GM18505 (cell line): Measurements from ENCODE around the gene ARHGEF12.

ENCODE experiments used
- ATAC-seq: cut with Tn5 transposase; IDR thresholded peaks from one replicate; pipeline ENCODE4 v1.9.1; 2021; ENCODE audit not compliant: unreplicated experiment
- POLR2A ChIP-seq: IDR thresholded peaks from 4 replicates; pipeline ENCODE4 v1.6.1; 2011; ENCODE audit warnings: borderline replicate concordance; ENCODE audit not compliant: insufficient read depth, insufficient read length; ENCODE audit errors: extremely low read depth

Gene ARHGEF12

DNA sequence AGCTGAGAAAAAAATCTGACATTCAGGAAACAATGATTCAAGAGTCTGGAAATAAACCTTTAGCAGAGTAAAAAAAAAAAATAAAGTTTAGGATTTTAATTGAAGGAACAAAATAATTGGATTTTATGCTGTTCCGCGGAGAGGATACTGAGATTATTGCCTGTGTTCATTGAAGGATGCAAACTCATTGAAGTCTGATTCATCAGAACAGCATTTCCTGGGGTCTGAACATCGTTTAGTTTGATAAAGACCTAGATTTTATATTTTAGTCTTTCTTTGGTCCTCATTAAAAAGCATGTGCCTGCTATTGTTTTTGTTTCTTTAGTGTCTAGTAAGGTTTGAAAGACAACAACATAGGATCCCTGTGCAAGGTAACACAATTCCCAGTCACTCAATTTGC lies 6.7 kb upstream of the ARHGEF12 start:
- TF ChIP-seq POLR2A, result no peak
- ATAC-seq, result no peak

DNA sequence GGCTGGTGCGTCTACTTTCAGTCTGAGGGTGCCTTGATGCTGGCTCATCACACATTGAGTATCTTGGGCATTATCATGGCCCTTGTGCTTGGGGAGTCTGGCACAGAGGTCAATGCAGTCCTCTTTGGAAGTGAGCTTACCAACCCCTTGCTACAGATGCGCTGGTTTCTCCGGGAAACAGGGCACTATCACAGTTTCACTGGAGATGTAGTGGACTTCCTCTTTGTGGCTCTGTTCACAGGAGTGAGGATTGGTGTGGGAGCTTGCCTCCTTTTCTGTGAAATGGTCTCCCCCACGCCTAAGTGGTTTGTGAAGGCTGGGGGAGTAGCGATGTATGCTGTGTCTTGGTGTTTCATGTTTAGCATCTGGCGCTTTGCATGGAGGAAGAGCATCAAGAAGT lies 6.2 kb upstream of the ARHGEF12 start:
- no peak for ATAC-seq
- no peak for TF ChIP-seq POLR2A

DNA sequence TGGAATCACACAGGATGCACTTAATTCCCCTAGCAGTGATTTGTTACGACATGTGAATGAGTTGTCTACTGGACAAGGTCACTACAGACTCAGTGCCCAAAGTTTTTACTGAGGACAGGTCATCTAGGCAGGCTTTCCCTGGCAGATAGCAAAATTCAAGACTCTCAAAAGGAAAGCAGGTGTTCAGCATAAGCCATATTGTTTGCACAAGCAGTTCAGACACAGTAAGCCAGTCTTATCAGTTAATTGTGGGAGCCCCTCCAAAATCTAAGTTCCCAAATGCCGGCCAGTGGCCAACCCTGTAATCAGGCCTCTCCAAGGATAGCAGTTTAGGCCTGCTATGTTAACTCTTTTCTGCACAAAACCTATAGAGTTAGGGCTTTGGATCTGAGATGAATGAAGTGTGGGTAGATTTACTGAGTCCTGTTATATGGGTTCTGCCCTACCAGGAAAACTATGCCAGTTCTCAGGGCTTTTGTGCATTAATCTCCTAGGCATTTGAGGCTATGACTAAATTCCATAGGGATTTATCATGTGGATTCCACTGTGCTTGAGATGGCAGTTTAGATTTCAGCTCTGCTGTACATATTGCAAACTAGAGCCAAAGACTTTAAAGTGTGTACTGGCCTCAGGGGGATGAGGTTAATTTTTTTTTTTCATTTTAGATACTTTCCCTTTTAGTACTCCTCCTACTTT lies 4.8 kb upstream of the ARHGEF12 start:
- TF ChIP-seq POLR2A, result no peak
- no peak for ATAC-seq

DNA sequence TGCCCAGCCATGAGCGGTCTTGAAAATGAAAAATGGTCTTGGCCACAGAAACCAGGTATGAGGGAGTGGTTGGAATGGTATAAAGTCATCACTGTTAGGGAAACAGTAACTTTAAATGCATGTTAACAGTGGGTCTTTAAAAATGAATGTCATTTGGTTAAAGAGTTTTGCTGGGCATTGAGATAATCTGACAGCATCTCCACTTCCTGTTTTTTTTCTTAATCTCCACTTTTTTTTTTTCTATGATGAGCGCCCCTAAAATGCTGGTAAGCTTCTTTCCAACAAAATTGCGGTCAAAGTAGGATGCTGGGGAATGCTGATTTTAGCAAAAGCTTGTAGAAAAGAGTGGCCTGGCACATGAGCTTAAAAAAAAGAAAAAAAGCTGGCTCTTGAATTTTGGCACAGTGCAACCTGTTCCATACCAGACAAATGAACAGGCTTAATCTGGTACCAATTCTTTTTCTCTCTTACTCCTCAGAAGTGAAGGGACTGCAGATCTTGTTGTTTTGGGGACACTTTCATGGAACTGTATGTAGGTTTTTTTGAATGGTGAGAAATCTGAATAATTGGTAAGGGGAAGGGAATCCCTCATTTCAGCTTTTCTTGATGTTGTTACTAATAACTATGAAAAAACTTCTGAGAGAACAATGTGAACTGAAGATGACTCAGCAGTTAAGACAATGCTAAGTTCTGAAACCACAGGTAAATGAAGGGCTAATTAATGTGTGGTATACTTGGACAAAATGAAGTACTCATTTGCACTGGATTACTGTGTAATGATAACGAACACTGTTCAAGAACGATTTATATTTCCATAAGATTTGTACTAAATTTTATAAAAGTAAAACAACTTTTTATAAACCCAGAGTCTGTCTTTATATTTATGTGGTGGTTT lies 3.1 kb upstream of the ARHGEF12 start:
- no peak for TF ChIP-seq POLR2A
- no peak for ATAC-seq

DNA sequence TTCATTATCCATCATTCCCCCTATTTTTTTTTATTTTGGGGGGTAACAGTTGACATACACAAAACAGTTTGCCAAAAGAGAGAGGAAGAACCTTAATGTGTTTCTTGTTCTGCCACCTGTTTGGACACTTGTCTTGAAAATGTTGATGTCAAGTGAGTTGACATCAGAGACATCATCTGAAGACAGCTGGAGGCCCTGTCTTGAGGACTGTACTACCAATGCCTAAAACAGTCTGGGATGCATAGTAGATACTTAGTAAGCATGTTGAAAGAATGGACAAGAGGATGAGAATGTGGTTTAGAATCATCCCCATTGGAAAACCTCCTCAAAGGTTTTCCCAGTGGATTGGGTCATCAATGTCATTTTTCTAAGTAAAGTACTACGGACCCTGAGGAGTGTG lies 2.4 kb upstream of the ARHGEF12 start:
- no peak for ATAC-seq
- no peak for TF ChIP-seq POLR2A

DNA sequence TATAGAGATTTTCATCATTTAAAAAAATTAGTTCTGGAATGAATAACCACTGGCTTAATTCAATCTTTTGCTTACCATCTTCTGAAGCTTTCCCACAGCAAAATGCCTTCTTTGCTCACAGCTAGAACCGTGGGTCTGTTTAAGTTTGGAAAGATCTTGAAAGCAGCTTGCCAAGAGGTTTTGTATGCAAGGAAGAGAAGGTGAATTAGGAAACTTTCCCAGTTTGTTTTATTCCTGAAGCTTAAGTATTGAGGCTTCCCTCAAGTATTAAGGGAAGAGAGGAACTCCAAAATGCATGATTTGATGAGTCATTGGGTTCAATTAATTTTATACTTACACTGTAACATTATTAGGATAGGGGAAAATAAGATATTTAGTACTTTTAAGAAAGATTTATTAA lies 1.9 kb upstream of the ARHGEF12 start:
- no peak for TF ChIP-seq POLR2A
- no peak for ATAC-seq

DNA sequence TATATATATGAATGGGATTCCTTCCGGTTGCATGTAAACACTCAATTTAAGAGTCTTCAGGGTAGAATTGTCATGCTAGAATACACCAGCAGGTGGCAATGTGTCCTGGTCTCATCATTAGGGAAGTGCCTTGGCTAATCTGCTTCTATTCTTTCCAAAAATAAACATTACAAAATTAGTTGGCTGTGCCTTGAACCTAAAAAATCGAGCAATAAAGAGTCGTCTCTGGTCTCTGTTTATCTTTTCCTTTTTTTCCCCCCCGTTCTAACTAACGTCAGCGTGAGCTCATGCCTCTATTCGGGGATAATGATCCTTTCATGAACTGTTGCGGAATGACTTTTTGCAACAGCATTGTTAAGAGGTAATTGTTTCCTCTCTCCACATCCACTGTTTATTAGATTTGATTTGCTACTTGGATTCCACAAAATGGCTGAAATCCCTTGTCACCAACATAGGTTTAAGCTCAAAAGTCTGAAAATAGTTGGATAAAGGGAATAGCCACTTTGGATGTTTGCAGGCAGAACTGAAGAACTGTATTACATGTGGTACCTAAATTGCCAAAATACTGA lies 1.2 kb upstream of the ARHGEF12 start:
- no peak for TF ChIP-seq POLR2A
- no peak for ATAC-seq

DNA sequence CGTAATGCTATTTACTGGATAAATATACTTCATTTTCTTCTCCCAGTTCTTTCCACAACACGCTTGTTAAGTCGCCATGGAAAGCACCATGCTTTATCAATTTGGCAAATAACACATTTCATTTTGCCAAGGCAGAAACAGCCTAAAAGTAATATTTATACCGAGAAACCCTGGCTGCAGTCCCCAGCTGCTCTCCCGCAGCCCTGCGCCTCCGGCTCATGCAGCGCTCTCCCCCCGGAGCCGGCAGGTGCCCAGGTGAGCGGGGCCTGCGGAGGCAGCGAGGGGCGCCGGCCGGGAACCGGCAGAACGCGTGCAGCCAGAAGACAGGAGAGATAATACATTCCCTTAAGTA lies 681 bp upstream of the ARHGEF12 start:
- ATAC-seq, result peak; percentile 5
- TF ChIP-seq POLR2A, result no peak

DNA sequence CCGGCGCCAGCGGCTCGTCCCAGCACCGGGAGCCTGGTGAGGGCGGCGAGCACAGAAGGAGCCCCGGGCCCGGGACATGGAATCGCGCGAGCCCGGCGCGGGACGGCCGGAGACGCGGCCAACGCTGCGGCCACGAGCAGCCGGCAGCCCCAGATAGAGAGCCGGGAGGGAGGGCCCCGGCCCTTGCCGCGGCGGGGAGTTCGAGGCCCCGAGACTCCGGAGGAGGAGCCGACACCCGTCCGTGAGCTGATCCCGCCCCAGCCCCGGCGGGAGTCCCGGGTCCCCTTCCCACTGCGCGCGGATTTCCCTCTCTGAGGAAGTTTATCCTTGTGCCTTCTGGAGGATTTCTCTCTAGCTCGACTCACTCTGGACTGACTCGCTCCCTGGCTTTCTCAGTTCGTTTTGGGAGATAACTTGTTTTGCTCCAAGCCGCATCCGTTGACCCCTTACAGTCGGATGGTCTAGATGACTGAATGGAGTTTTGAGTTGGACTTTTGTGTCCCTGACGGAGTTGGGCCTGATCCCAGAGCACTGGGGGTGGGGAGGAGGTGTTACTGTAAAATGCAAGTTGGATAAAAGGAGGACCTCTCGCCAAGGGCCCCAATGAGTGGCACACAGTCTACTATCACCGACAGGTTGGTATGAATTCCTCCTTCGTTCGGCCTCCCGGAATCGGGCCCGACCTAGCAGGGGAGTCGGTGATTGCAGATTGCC lies 585 bp downstream of the ARHGEF12 start:
- TF ChIP-seq POLR2A, result no peak
- peak; percentile 22 for ATAC-seq

DNA sequence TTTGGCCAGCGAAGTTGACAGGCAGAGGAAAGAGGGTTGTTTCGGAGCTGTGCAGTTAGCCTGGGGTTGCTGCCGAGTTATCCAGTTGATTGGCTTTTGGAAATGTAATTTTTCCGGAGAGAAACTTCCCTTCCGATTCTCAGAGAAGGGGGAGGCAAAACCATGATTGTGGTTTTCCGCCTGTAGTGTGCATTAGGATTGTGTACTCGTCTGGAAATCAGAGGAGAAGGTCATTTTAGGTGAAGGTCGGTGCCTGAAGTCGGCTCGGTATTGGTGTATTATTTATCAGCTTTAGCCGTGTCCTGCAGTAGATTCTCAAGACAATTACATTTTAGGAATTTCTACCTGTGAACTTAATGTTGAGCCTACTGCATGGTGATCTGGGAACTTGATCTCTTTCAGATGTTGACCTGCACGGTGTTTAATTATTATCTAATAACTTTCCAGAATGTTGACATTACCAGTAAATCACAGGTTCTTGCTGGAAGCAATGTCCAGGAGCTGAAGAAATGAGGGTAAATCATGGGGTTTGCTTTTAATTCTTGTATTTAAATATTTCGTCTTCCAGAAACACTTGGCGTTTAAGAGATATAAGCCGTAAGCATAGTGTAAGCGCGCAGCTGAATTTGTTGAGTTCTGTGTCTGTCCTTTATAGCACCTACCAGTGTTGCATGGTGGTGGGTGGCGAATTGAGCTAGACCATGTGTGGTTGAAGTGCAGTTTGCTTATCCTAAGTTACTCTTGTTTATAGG lies 1.3 kb downstream of the ARHGEF12 start:
- no peak for ATAC-seq
- TF ChIP-seq POLR2A, result no peak

DNA sequence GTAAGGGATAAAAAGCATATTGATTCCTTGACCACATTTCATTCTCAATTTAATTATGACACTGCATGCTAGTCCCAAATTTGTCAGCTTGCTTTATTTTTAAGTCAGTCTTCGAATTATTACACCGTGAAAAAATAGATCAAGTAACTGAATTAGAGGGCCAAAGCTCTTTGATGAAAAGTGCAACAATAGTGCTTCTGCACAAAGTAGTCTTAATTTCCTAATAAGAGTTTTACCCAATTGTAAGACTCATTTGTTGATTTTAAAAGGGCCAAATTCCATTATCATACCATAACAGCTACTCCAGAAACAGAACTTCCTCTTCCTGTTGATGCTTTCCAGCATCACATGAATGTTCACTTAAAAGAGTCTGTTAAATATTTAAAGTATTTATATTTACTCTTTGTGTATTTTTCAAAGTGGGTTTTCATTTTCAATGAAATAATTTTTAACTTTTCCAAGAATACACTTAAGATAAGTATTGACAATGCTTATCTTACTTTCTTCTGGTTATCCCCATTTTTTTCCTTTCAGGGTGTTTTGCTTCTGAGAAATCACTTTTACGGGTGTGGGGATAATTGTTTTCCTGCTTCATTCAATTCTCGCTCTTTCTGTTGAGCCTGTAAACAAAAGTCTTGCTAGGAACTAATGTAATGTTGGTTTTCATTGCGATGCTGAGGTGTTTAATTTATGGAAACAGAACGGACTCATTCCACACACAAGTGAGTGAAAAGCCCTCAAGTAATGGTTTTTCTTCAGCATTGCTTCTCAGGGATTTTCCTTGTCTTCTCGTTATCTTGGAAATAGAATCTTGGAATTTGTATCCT lies 2.1 kb downstream of the ARHGEF12 start:
- TF ChIP-seq POLR2A, result no peak
- ATAC-seq, result no peak

DNA sequence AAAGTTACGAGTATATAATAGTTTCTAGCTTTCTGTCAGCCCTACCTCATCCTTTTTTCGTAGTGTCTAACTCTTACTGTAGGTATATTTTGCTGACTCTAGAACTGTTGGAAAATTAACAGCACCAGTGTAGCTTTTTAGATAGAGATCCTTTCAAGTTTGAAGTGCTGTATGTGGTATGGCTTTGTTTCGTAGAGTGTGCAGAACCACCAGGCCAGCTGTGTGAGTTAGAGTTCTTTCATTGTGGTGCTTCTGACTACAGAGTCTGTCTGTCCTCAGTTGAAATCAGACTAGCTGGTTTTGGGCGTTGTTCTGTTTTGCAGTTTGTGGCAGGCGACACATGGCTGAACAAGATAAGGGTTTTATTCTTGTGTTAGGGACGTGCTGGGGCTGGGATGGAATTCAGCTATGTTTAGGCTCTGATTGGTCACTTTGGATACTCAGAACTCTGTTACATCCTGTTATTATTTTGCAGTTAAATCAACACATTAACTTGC lies 3.2 kb downstream of the ARHGEF12 start:
- no peak for ATAC-seq
- TF ChIP-seq POLR2A, result no peak

DNA sequence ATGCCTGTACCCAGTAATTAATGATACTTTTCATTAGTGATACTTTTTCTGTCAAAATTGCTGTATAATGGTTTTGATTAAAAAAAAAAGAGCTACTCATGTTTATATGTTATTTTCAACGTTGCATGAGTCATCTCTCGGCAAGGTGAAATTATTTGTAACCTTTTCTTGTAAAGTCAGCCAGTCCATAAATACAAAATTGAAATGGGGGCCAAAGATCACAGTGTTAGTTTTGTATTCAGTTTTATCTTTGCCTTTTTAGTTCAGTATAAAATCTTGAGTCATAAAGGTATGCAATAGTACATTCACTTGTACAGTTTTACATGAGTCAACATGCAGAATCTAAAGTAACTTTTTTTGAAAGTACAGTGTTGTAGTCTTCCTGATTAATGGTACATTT lies 4.3 kb downstream of the ARHGEF12 start:
- no peak for ATAC-seq
- no peak for TF ChIP-seq POLR2A

DNA sequence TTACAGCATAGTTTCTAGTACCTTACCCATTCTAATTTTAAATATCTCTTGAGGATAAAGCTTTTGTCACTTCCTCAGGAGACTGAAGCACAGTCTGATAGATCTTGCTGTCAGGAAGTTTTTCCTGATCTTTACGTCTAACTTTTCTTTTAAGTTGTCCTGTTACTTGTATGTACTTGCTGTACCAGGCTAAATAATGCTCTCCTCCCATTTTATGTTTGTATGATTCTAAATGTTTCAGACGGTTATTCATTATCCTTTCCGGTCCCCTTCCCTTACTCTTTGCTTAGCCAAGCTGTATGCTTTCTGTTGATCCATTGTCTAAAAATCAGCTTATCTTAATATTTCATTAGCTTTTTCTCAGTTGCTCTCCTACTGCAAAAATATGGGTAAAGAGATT lies 6.0 kb downstream of the ARHGEF12 start:
- TF ChIP-seq POLR2A, result no peak
- no peak for ATAC-seq
